GM19238 (cell line): ENCODE results near the gene LIN7C.

ENCODE experiments used
- DNase-seq: peaks from one replicate; pipeline ENCODE4 v3.0.0; 2011; ENCODE audit warnings: low spot score; ENCODE audit not compliant: insufficient read length

LIN7C gene

GRCh38 chr11:27447288-27448183, 59.0 kb downstream of the LIN7C start:
- no peak for DNase-seq

- DNase-seq: no peak
These were observed 60.9 kb downstream of the LIN7C start for GRCh38 chr11:27445625-27446024.

- DNase-seq: no peak
These were observed 61.8 kb downstream of the LIN7C start for GRCh38 chr11:27444801-27445215.
